Body of pancreas (tissue), 4 donors: ENCODE results near the gene SPA17. TPM values are rescaled to one million over a fixed set of nuclear protein-coding genes. Genes with fewer than 3 reads are reported as not detected.

Experiments used
- ATAC-seq: fragments of 150-250 bp; one replicate; pipeline ENCODE4 v1.9.1; 2016
- DNase-seq, 4 donors: peaks; one replicate each; pipeline ENCODE4 v3.0.0-alpha.2; 2019
- H3K27ac ChIP-seq, 4 donors: fragments of 200-600 bp; sonication (generic); 1 replicate in 3 of 4; 2 replicates in 1 of 4; pipeline versions ENCODE4 v1.5.1 to v1.6.1; 2016 to 2019; ENCODE audit warnings: mild to moderate bottlenecking in 1 of 4, mixed read lengths in 1 of 4, moderate library complexity in 1 of 4
- H3K27me3 ChIP-seq, 2 donors: fragments of 200-600 bp; sonication (generic); one replicate each; pipeline ENCODE4 v1.6.0; 2016; ENCODE audit warnings: mild to moderate bottlenecking in 1 of 2
- H3K36me3 ChIP-seq, 2 donors: fragments of 200-600 bp; sonication (generic); replicated peaks in 1 of 2; 2 replicates each; pipeline ENCODE4 v1.5.1; 2016; ENCODE audit warnings: low read depth in 2 of 2; ENCODE audit not compliant: insufficient read depth in 1 of 2
- H3K4me1 ChIP-seq: fragments of 200-600 bp; sonication (generic); one replicate; pipeline ENCODE4 v1.6.0; 2016
- H3K4me3 ChIP-seq, 2 donors: fragments of 200-600 bp; sonication (generic); 1 replicate in 1 of 2; 2 replicates in 1 of 2; pipeline ENCODE4 v1.5.1; 2016 to 2019
- H3K9me3 ChIP-seq, 3 donors: fragments of 200-600 bp; sonication (generic); 1 replicate in 2 of 3; 2 replicates in 1 of 3; pipeline ENCODE4 v1.5.1; 2016
- CTCF ChIP-seq, 7 experiments: fragments of 450-650 bp in 4 of 7; fragments of 200-600 bp in 3 of 7; sonication (generic) in 3 of 7; IDR thresholded peaks; one replicate each; pipeline ENCODE4 v1.5.1; 2016 to 2019; ENCODE audit warnings: antibody characterized with exemption in 7 of 7
- POLR2A ChIP-seq, 3 donors: fragments of 450-650 bp; IDR thresholded peaks; one replicate each; pipeline ENCODE4 v1.6.1; 2016; ENCODE audit warnings: antibody characterized with exemption in 3 of 3, mild to moderate bottlenecking in 2 of 3
- WGBS, 2 donors: methylation state at CpG; one replicate each; pipeline ENCODE4 v1.1.5; 2017; 5-methylcytosine and 5-hydroxymethylcytosine counted together
- intact Hi-C: fragments of 100-400 bp; cut with DNase I; formaldehyde crosslinking; loops from one replicate; pipeline ENCODE4 v1.15.1; 2023
- total RNA-seq, 2 donors: library from RNA; depleted of rRNA; stranded (reverse); fragments of >200 nt; gene quantifications; one replicate each; pipeline ENCODE4 v1.1.0, GENCODE V29; 2016

Gene SPA17
- total RNA-seq, 2 donors from 2014 or later: 1.3 to 2.6 TPM

GRCh38 chr11:124667601-124668000 is 6.1 kb upstream of the SPA17 start:
- WGBS, 2 donors: 93 to 94% methylated on average over 3 of the region's 3 CpGs
- H3K27ac ChIP-seq: no peak overlapping the region
- no peak for TF ChIP-seq POLR2A (IDR thresholded peaks at IDR 0.05)
- TF ChIP-seq CTCF (IDR thresholded peaks at IDR 0.05): no peak
- H3K36me3 ChIP-seq: no peaks in the 10 kb centered on the region
- H3K27me3 ChIP-seq: no peaks in the 10 kb centered on the region
- DNase-seq: no peak
- intact Hi-C loops: loop anchor here (10.0 kb wide), 2 partner anchors 97 to 177 kb away; partner anchors contain the start of gene ESAM
- ATAC-seq: no peak
- H3K4me1 ChIP-seq: peaks cover 2% of the 10 kb centered on the region
- no peak overlapping the region for H3K4me3 ChIP-seq
- H3K9me3 ChIP-seq: no peaks in the 10 kb centered on the region

GRCh38 chr11:124669193-124669592 is 4.5 kb upstream of the SPA17 start:
- DNase-seq (peak; percentile 32 to 55 (median 40)), ATAC-seq (no peak)
- no peaks in the 10 kb centered on the region for H3K36me3 ChIP-seq
- no peaks in the 10 kb centered on the region for H3K27me3 ChIP-seq
- 17% methylated on average over 8 of the region's 8 CpGs for WGBS, 2 donors
- intact Hi-C loops: loop anchor here (10.0 kb wide), 2 partner anchors 96 to 176 kb away; partner anchors contain the start of gene ESAM
- no peaks in the 10 kb centered on the region for H3K9me3 ChIP-seq
- H3K4me1 ChIP-seq: peaks cover 10% of the 10 kb centered on the region
- no peak overlapping the region for H3K27ac ChIP-seq
- no peak overlapping the region for H3K4me3 ChIP-seq
- TF ChIP-seq CTCF (IDR thresholded peaks at IDR 0.05): peak; percentile 52 to 88 (median 82)
- TF ChIP-seq POLR2A (IDR thresholded peaks at IDR 0.05): no peak

GRCh38 chr11:124670732-124671131 is 3.0 kb upstream of the SPA17 start:
- Histone ChIP-seq H3K27me3 (no peaks in the 10 kb centered on the region), H3K4me1 (peaks cover 14% of the 10 kb centered on the region), H3K36me3 (no peaks in the 10 kb centered on the region), H3K27ac (no peak overlapping the region), H3K4me3 (no peak overlapping the region), H3K9me3 (no peaks in the 10 kb centered on the region)
- DNase-seq: no peak
- 48 to 56% methylated on average over 3 of the region's 3 CpGs for WGBS, 2 donors
- intact Hi-C loops: no loop called here
- TF ChIP-seq POLR2A (IDR thresholded peaks at IDR 0.05): no peak
- no peak for TF ChIP-seq CTCF (IDR thresholded peaks at IDR 0.05)
- no peak for ATAC-seq

GRCh38 chr11:124672536-124673215 is 1.0 kb upstream of the SPA17 start:
- TF ChIP-seq CTCF (IDR thresholded peaks at IDR 0.05): no peak
- TF ChIP-seq POLR2A (IDR thresholded peaks at IDR 0.05): no peak
- Histone ChIP-seq H3K9me3 (no peaks in the 10 kb centered on the region), H3K4me1 (peaks cover 14% of the 10 kb centered on the region), H3K4me3 (peak overlapping the region in 1 of 2 donors; percentile 81), H3K36me3 (no peaks in the 10 kb centered on the region), H3K27ac (peak overlapping the region in 3 of 4 donors; percentile 71 to 87 (median 78)), H3K27me3 (no peaks in the 10 kb centered on the region)
- 55 to 56% methylated on average over 7 of the region's 7 CpGs for WGBS, 2 donors
- ATAC-seq: no peak
- intact Hi-C loops: no loop called here
- DNase-seq: no peak

- 20 to 42% methylated on average over 10 to 18 of the region's 18 CpGs for whole genome bisulfite sequencing, 2 donors
- peaks cover 14% of the 10 kb centered on the region for H3K4me1 ChIP-seq
- no peaks in the 10 kb centered on the region for H3K27me3 ChIP-seq
- intact Hi-C loops: no loop called here
- H3K4me3 ChIP-seq: peak overlapping the region; percentile 47 to 81
- H3K9me3 ChIP-seq: no peaks in the 10 kb centered on the region
- no peak for DNase-seq
- TF ChIP-seq CTCF (IDR thresholded peaks at IDR 0.05): no peak
- H3K36me3 ChIP-seq: no peaks in the 10 kb centered on the region
- peak overlapping the region in 3 of 4 donors; percentile 71 to 87 (median 78) for H3K27ac ChIP-seq
- ATAC-seq: no peak
Measured at GRCh38 chr11:124674168-124674517, 439 bp downstream of the SPA17 start.
